HG02798 (cell line): ENCODE results near the gene CXorf66.
"Not testable (repeated sequence)": the region's sequence is repeated elsewhere in the genome, so short reads cannot be mapped to it uniquely, and the experiment has no call there.

Experiments
- ATAC-seq: cut with Tn5 transposase; IDR thresholded peaks from one replicate; pipeline ENCODE4 v1.9.1; 2021; ENCODE audit warnings: mild to moderate bottlenecking; ENCODE audit not compliant: unreplicated experiment, poor library complexity

CXorf66 gene

DNA sequence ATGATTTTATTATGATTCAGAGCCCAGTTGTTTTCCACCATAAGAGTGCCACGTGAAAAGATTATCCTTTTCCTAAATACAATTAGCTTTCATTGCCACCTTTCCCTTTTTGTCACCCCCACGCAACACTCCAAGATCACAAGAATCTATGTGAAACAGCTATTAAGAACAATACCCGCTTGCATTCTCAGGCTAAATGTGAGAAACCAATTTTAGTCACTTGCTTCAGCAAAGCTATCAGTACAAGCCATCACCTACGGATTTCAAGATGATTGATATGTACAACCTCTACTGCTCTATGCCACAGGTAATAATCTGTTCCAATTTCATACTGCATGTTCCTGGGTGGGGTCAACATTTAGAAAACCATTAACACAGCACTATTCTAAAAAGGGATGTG is 34.9 kb downstream of the CXorf66 start:
- ATAC-seq = no peak

DNA sequence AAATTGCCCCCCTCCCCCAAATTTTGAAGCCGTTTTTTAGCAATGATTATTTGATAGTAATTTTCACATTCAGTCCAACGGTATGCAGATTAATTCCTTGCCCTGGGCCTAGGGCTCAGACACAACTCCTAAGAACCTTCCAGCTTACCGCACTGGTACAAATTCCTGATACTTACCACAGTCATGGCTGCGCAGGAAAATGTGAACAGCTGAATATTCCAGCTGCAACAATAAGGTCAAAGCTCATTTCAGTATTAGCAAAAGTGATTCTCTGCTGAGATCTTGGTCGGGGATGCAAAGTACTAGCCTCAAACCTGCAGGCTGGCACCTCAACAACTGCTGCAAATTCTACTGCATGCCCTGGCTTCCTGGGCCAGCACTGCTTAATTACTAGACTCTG is 35.4 kb downstream of the CXorf66 start:
- no peak for ATAC-seq

DNA sequence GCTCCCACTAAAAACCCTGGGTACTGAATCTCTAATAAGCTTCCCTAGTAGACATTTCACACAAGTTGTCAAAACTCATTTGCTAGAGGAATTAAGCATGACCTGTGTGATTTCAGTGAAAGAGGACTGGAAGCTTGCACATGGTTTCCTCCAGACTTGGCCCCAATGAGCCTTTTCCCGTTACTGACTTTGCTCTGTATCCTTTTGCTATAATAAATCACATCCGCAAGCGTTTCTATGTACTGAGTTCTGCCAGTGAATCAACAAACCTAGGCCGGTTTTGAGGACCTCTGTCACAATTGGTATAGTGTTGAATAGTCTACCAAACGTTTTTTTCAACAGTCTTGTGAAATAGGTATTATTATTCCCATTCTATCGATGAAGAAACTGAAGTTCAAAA is 40.6 kb downstream of the CXorf66 start:
- ATAC-seq = no peak

DNA sequence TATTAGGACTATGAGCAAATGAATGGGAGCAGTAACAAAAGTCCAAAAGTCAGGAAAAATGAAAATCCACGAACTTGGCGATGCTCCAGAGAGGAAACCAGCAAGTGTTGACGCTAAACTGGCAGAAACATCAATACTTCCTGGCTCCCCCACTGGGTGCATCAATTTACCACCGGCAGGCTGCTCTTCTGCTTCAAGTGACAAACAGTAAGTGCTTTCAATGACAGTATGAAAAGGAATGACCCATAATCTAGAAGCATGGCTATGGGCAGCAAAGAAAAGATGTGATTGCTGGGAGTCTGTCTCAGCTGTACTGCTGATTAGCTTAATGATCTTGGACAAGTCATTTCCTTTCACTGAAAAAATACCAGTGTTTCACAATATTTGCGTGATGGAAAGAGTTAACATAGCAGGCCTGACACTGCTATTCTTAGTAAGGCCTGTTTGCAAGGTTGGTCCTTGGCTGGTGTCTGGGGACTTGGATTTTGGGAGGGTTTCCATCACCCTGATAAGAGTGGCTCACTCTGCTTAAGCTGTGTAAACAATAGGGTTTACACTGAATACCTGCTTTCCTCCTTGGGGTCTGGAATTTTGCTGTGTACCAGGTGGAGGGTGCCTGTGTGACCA is 41.1 kb downstream of the CXorf66 start:
- no peak for ATAC-seq

DNA sequence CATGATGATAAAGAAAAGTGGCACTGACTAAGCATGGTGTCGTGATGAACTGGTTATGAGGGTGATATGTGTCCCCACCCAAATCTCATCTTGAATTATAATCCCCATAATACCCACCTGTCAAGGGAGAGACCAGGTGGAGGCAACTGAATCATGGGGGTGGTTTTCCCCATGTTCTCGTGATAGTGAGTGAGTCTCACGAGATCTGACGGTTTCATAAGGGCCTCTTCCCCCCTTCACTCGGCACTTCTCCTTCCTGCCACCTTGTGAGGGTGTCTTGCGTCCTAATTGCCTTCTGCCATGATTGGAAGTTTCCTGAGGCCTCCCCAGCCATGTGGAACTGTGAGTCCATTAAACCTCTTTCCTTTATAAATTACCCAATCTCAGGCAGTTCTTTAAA is 44.2 kb downstream of the CXorf66 start:
- not testable (repeated sequence) for ATAC-seq

DNA sequence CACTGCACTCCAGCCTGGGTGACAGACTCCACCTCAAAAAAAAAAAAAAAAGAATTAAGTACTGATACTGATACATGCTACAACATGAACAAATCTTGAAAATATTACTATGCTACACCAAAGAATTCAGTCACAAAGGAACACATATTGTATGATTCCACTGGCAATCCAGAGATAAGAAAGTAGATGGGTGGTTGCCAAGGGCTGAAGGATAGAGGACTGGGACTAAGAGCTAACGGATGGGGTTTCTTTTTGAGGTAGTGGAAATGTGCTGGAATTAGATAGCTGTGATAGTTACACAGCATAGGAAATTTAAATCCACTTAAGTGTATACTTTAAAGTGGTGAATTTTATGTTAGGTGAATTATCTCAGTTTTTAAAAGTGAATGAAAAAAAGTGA is 45.0 kb downstream of the CXorf66 start:
- no peak for ATAC-seq

DNA sequence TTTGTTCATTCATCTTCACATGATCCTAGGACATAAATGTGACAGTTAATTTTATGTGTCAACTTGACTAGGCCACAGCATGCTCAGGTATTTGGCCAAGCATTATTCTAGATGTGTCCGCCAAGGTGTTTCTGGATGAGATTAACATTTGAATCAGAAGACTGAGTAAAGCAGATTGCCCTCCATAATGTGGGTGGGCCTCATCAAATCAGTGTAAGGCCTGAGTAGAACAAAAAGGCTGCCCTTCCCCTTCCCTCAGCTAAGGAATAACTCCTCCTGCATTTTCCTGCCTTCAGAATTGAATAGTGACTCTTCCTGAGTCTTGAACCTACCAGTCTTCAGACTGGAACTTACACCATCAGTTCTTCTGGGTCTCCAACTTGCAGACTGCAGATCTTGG is 50.9 kb downstream of the CXorf66 start:
- ATAC-seq = no peak

DNA sequence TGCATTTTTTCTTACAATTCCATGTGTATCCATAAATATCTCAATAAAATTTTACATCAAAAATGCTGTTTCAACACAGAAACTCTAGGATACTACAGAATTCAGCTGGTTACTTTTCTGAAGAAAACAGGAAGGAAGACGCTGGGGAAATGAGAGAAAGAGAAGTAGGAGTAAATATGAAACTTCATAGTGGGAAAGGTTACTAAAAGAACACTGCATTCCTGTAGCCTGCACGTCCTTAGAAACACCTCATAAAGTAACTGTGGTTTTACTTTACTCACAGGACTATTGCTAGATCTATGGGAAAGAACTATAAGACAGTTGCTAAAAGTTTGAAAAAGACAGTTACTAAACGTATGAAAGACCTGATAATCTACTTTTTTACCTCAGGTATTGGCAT is 55.6 kb downstream of the CXorf66 start:
- no peak for ATAC-seq

DNA sequence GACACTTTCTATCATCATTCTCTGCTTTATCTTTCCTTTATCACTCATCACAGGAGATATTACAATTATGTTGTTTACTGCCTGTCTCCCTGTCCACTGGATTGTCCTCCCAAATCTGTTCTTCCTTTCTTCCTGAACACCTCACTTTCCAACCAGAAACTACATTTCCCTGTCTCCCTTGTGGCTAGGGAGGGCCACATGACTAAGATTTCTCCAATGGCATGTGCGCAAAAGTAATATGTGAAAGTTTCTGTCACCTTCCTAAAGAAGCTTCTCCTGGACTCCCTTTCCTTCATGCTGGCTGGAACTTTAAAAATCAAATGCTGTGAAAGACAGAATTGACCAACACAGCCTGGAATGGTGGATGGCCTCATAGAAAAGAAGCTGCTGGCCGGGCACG is 58.2 kb downstream of the CXorf66 start:
- ATAC-seq = no peak

DNA sequence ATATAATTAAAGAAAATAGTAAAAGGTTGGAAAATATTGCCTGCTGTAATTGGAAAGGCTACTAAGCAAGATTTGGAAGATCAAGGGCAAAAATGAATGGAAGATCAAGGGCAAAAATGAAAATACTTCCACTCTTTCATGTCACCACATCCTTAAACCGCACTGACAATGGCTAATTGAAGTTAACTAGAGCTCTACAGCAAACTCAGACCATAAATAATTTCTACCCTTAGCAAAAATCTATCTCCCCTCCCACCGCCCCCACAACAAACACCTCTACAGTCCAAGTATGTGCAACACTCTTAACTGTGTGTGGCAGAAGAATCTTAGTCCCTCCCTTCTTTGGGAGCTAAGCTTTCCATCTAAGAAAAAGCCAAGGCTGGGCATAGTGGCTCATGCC is 59.6 kb downstream of the CXorf66 start:
- ATAC-seq = no peak
